DMS 273 treated with DMSO at 0.1 percent for 48 hours (cell line): Measurements from ENCODE around the gene ADAMTS16.

Experiments used
- DNase-seq: peaks from one replicate; lab custom pipeline; 2025; lab: John Stamatoyannopoulos, UW

Gene ADAMTS16

GRCh38 chr5:5290674-5291334 is 150.7 kb downstream of the ADAMTS16 start:
- no peak for DNase-seq

DNA sequence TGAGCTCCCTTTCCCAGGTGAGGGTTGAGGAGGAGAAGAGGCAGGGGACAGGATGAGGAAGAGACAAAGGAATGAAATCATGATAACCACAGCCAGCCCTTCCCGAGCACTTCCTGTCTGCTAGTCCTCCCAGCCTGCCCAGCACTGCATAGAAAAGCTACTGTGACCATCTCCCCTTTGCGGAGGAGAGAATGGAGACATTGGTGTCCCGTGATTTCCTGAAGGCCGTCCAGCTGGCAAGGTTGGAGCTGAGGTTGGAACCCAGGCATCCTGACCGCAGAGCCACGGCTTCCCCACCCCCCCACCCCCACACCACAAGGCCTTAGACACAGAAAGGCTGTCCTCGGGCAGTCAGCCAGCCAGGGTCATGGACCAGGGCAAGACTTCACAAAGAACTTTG is 151.2 kb downstream of the ADAMTS16 start:
- DNase-seq = no peak

DNA sequence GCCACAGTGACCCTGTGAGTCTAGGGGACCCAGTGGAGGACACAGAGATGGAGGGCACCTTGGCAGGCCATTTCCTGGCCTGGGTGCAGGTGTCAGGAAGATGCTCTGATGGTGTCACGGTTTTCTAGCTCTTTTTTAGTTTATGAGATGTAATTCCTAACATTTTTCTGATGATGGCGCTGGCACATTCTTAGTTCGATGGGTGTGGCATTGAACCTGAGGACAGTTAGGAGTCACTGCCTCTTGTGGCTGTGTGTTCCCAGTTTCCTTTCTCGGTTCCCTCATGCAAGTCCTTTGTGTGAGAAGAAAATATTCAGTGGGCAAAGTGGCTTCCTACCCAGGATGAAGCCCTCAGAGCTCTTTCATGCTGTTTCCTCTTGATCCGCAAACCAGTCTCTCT is 152.9 kb downstream of the ADAMTS16 start:
- no peak for DNase-seq

DNA sequence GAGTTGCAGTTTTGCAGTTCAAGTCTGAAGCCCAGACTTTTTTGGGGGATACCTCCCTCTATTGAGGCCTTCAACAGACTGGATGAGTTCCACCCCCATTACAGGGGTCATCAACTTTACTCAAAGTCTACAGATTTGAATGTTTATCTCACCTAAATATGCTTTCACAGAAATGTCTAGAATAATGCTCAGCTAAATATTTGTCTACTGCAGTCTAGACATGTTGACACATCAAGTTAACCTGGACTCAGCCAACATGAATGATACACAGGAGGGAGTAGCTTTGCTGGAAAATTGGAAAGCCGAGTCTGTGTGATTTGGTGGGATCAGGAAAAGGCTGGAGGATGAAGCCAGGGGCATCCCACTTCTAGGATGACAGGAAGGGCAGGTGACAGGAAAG is 154.3 kb downstream of the ADAMTS16 start:
- DNase-seq = no peak

- DNase-seq = no peak
These were observed 155.2 kb downstream of the ADAMTS16 start for GRCh38 chr5:5295351-5295750.

- DNase-seq = no peak
These were observed 155.9 kb downstream of the ADAMTS16 start for GRCh38 chr5:5296051-5296450.

- DNase-seq = no peak
These were observed 157.4 kb downstream of the ADAMTS16 start for GRCh38 chr5:5297432-5298067.

GRCh38 chr5:5298068-5298633 is 158.0 kb downstream of the ADAMTS16 start:
- DNase-seq = no peak

GRCh38 chr5:5298841-5299541 is 158.9 kb downstream of the ADAMTS16 start:
- no peak for DNase-seq

DNA sequence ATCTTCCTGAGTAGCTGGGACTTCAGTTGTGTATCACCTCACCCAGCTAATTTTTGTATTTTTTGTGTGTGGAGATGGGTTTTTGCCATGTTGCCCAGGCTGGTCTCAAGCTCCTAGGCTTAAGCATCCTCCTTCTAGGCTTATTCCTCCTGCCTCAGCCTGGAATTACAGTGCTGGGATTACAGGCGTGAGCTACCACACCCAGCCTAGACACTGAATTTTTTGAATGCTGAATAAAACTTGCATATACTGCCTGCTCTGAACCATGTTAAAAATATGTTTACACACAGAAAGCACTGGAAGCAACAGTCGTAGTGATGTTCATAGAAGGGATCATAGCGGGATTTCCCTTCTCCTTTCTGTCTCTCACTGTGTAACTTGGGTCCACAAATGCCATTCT is 161.0 kb downstream of the ADAMTS16 start:
- no peak for DNase-seq

GRCh38 chr5:5302201-5302600 is 162.1 kb downstream of the ADAMTS16 start:
- no peak for DNase-seq

GRCh38 chr5:5303242-5303641 is 163.1 kb downstream of the ADAMTS16 start:
- no peak for DNase-seq

DNA sequence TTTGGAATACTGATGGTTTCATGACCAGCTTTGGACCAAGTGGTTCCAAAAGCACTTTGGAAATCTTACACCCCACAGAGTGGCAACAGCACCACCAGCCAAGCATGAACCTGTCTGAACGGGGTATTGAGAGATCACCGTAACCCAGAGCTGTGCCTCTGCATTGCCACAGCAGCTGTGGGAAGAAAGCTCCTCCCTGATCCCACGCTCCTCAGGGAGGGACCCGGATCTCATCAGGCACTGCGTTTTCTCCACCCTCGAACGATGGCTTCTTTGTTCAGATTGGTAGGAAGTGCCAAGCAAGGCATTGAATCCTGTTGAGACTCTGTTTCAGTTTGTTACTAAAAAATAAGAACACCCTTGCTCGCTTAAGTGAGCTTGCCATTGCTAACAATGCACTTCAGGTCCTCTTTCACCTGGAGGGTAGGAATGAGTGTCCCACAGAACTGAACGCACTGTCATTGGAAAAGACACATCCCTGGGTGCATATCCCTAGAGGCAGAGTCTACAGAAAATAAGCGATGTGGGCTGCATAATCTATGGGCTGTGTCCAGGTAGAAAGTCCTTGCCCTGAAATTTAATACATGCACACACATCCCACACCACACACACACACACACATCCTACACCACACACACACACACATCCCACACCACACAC is 164.4 kb downstream of the ADAMTS16 start:
- DNase-seq = no peak

GRCh38 chr5:5306696-5307095 is 166.6 kb downstream of the ADAMTS16 start:
- no peak for DNase-seq

DNA sequence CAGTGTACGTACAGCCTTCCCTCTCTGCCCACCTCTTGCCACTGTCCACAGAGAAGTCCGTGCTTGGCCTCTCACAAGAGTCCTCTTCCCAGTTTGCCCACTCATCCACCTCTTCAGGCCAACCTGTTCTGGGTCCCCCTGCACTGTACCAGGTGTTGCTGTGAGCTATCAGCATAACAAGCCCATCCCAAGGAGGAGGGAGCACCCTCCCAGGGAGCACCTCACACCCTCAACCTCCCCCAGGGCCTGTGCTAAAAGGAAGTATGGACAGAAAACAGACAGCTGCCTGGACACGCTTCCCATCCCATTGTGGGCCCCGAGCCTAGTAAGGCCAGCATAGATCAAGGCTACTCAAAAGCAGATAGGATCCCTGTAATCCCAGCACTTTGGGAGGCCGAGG is 168.2 kb downstream of the ADAMTS16 start:
- DNase-seq = no peak

DNA sequence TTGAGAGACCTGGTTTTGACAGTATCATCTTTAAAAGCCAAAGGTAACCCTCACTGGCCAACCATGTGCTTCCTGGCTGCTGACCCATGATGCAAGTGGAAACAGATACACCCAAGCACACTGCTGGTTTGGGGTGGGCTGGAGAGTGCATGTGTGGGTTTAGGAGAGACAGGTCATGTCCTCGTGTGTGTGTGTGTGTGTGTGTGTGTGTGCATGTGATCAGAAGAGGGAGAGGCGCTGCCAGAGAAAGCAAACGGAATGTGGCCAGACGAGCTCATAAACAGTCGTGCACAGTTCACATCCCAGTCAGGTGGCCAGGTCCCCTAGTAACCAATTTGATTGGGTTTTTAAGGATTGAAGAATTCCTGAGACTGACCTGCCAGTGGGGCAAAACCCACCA is 169.5 kb downstream of the ADAMTS16 start:
- DNase-seq = no peak

GRCh38 chr5:5313101-5313635 is 173.0 kb downstream of the ADAMTS16 start:
- no peak for DNase-seq

GRCh38 chr5:5314166-5314565 is 174.0 kb downstream of the ADAMTS16 start:
- no peak for DNase-seq

GRCh38 chr5:5314626-5315025 is 174.5 kb downstream of the ADAMTS16 start:
- no peak for DNase-seq

DNA sequence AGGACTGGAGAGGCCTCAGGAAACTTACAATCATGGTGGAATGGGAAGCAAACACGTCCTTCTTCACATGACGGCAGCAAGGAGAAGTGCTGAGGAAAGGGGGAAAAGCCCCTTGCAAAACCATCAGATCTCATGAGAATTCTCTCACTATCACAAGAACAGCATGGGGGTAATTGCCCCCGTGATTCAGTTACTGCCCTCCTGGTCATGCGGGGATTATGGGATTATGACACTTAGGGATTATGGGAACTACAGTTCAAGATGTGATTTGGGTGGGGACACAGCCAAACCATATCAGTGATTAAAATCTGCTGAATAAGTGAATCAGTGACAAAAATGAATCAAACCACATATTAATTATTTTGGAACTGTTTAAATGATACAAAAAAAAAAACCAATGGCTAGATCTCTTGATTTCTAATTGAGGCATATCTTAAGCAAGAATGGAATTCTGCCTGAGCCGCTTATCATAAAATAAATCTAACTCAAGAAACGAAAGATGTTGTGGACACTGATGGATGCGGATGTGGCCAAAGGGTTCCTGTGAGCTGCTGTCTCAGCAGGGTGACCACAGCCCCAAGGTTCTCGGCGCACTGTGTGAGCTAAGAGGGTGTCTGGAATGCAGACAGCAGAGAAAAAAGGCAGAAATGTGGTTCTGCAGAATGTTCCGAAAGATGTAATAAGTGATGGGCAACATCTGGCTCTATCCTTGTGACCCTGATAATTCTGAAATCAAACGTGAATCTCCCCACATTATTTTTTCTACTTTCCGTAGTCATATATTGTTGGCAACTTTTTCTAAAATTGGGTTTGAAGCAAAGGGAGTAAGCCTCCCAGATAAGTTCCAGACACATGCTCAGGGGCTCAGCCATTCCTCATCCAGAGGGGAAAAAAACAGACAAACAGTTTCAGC is 175.2 kb downstream of the ADAMTS16 start:
- no peak for DNase-seq

DNA sequence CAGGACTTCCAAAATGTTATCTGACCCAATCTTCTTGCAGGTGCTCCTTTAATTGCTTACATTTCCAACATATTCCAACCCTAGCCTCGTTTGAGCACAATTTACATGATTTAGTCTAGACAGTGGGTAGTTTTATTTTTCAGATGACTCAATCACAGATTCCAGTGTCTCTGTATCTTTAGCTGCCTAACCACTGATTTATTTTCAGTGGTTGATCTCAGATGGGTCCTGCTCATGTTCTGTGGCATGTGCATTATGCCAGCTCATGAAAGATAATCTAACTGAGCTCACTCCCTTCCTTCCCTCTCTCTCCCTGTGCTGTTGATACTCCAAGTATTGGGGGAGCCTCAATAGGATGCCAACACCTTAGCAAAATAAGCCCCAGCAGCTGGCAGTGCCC is 176.2 kb downstream of the ADAMTS16 start:
- DNase-seq = no peak
